Mesenchymal stem cell (in vitro differentiated cells and primary cell): ENCODE results near the gene TNIP1.

Experiments used
- DNase-seq: peaks from one replicate; pipeline ENCODE4 v3.0.0-alpha.2; 2013
- H2AFZ ChIP-seq: one replicate; pipeline ENCODE4 v1.6.1; 2013; ENCODE audit warnings: low read depth, mild to moderate bottlenecking, control low read depth, inconsistent platforms, low read length, moderate library complexity
- H2AK5ac ChIP-seq: 2 replicates; pipeline ENCODE4 v1.6.1; 2013; ENCODE audit warnings: low read length, moderate library complexity, mild to moderate bottlenecking, inconsistent platforms; ENCODE audit not compliant: severe bottlenecking
- H2BK120ac ChIP-seq: one replicate; pipeline ENCODE4 v1.6.1; 2013; ENCODE audit warnings: low read depth, mild to moderate bottlenecking, inconsistent platforms, low read length, moderate library complexity
- H2BK12ac ChIP-seq, 2 experiments: one replicate each; pipeline ENCODE4 v1.6.1; 2013; ENCODE audit warnings: inconsistent platforms in 2 of 2, low read length in 2 of 2, mild to moderate bottlenecking in 2 of 2, moderate library complexity in 2 of 2, control low read depth in 1 of 2
- H2BK15ac ChIP-seq: one replicate; pipeline ENCODE4 v1.6.1; 2013; ENCODE audit warnings: mild to moderate bottlenecking, low read depth, inconsistent platforms; ENCODE audit not compliant: poor library complexity, severe bottlenecking
- H2BK5ac ChIP-seq: 2 replicates; pipeline ENCODE4 v1.6.1; 2013; ENCODE audit warnings: low read depth, mild to moderate bottlenecking, low read length, control low read depth, inconsistent platforms; ENCODE audit not compliant: poor library complexity, severe bottlenecking
- H3K14ac ChIP-seq, 2 experiments: one replicate each; pipeline ENCODE4 v1.6.1; 2013; ENCODE audit warnings: inconsistent platforms in 2 of 2, low read length in 2 of 2, control low read depth in 1 of 2, mild to moderate bottlenecking in 1 of 2, moderate library complexity in 1 of 2
- H3K18ac ChIP-seq, 2 experiments: one replicate each; pipeline ENCODE4 v1.6.1; 2013; ENCODE audit warnings: inconsistent platforms in 2 of 2, low read length in 2 of 2, control low read depth in 1 of 2, low read depth in 1 of 2, mild to moderate bottlenecking in 1 of 2
- H3K23ac ChIP-seq, 2 experiments: one replicate each; pipeline ENCODE4 v1.6.1; 2013; ENCODE audit warnings: inconsistent platforms in 2 of 2, low read length in 2 of 2, mild to moderate bottlenecking in 2 of 2, moderate library complexity in 2 of 2, control low read depth in 1 of 2
- H3K27ac ChIP-seq: 2 replicates; pipeline ENCODE4 v1.5.1; 2013; ENCODE audit warnings: mild to moderate bottlenecking, moderate library complexity, low read length, control low read depth, inconsistent platforms; ENCODE audit not compliant: poor library complexity, severe bottlenecking
- H3K27me3 ChIP-seq, 2 experiments: 2 replicates each; pipeline versions ENCODE4 v1.6.1 to v1.7.0; 2013; ENCODE audit warnings: low read length in 2 of 2, mild to moderate bottlenecking in 2 of 2, moderate library complexity in 2 of 2, control low read depth in 1 of 2, inconsistent platforms in 1 of 2; ENCODE audit not compliant: control insufficient read depth in 1 of 2, insufficient read depth in 1 of 2
- H3K36me3 ChIP-seq, 2 experiments: 2 replicates each; pipeline versions ENCODE4 v1.6.1 to v1.7.0; 2013; ENCODE audit warnings: low read length in 2 of 2, control low read depth in 1 of 2, inconsistent platforms in 1 of 2, low read depth in 1 of 2, mild to moderate bottlenecking in 1 of 2; ENCODE audit not compliant: insufficient read depth in 2 of 2, control insufficient read depth in 1 of 2
- H3K4ac ChIP-seq, 2 experiments: one replicate each; pipeline ENCODE4 v1.6.1; 2013; ENCODE audit warnings: inconsistent platforms in 2 of 2, low read length in 2 of 2, mild to moderate bottlenecking in 2 of 2, moderate library complexity in 2 of 2, control low read depth in 1 of 2, low read depth in 1 of 2
- H3K4me1 ChIP-seq: 2 replicates; pipeline ENCODE4 v1.6.1; 2013; ENCODE audit warnings: low read depth, low read length, control low read depth; ENCODE audit not compliant: control insufficient read depth, insufficient read depth
- H3K4me2 ChIP-seq: 2 replicates; pipeline ENCODE4 v1.6.1; 2013; ENCODE audit warnings: low read length, mild to moderate bottlenecking, inconsistent platforms; ENCODE audit not compliant: poor library complexity, severe bottlenecking
- H3K4me3 ChIP-seq, 2 experiments: 2 replicates each; pipeline versions ENCODE4 v1.5.1 to v1.7.0; 2013; ENCODE audit warnings: low read length in 2 of 2, mild to moderate bottlenecking in 2 of 2, control low read depth in 1 of 2, low read depth in 1 of 2; ENCODE audit not compliant: insufficient read depth in 1 of 2
- H3K79me1 ChIP-seq: replicated peaks from 2 replicates; pipeline ENCODE4 v1.6.1; 2013; ENCODE audit warnings: mild to moderate bottlenecking, control low read depth, low read length, inconsistent platforms; ENCODE audit not compliant: poor library complexity, severe bottlenecking
- H3K9ac ChIP-seq: 2 replicates; pipeline ENCODE4 v1.7.0; 2013; ENCODE audit warnings: mild to moderate bottlenecking, low read length, moderate library complexity
- H3K9me3 ChIP-seq: 2 replicates; pipeline ENCODE4 v1.7.0; 2013; ENCODE audit warnings: mild to moderate bottlenecking, low read length; ENCODE audit not compliant: control insufficient read depth
- H4K8ac ChIP-seq: one replicate; pipeline ENCODE4 v1.6.1; 2013; ENCODE audit warnings: inconsistent platforms, mild to moderate bottlenecking, low read length, moderate library complexity
- H4K91ac ChIP-seq: one replicate; pipeline ENCODE4 v1.6.1; 2013; ENCODE audit warnings: mild to moderate bottlenecking, low read length, inconsistent platforms
- WGBS: methylation state at CpG from one replicate; pipeline ENCODE4 v1.1.7; 2013; ENCODE audit warnings: mixed read lengths; 5-methylcytosine and 5-hydroxymethylcytosine counted together

TNIP1 gene

GRCh38 chr5:151016700-151017099, 64.1 kb downstream of the TNIP1 start:
- H3K23ac ChIP-seq: no peak overlapping the region
- no peak overlapping the region for H3K9ac ChIP-seq
- H3K27ac ChIP-seq: no peak overlapping the region
- H3K4ac ChIP-seq: no peak overlapping the region
- no peak overlapping the region for H2BK12ac ChIP-seq
- H3K14ac ChIP-seq: no peak overlapping the region
- peaks cover 12% of the 10 kb centered on the region for H3K4me1 ChIP-seq
- no peaks in the 10 kb centered on the region for H3K36me3 ChIP-seq
- peak overlapping the region; percentile 76 for H2AK5ac ChIP-seq
- no peak overlapping the region for H2BK15ac ChIP-seq
- H3K9me3 ChIP-seq: no peaks in the 10 kb centered on the region
- H4K8ac ChIP-seq: no peak overlapping the region
- H3K4me2 ChIP-seq: no peak overlapping the region
- H2AFZ ChIP-seq: no peak overlapping the region
- H3K27me3 ChIP-seq: no peaks in the 10 kb centered on the region
- DNase-seq: no peak
- no peak overlapping the region for H4K91ac ChIP-seq
- no peak overlapping the region for H2BK120ac ChIP-seq
- no peak overlapping the region for H3K18ac ChIP-seq
- 81% methylated on average over 4 of the region's 5 CpGs for WGBS
- no peaks in the 10 kb centered on the region for H3K79me1 ChIP-seq
- peak overlapping the region; percentile 24 for H2BK5ac ChIP-seq
- no peak overlapping the region for H3K4me3 ChIP-seq

GRCh38 chr5:151015974-151016587, 64.8 kb downstream of the TNIP1 start:
- H2BK120ac ChIP-seq: no peak overlapping the region
- no peak for DNase-seq

GRCh38 chr5:151014680-151015343, 66.0 kb downstream of the TNIP1 start:
- Histone ChIP-seq H2BK12ac (no peak overlapping the region), H3K4me2 (no peak overlapping the region), H3K79me1 (no peaks in the 10 kb centered on the region), H4K8ac (no peak overlapping the region), H3K4ac (no peak overlapping the region), H2AK5ac (peak overlapping the region; percentile 81), H3K23ac (no peak overlapping the region), H3K14ac (no peak overlapping the region), H3K4me1 (peaks cover 2% of the 10 kb centered on the region), H3K27ac (peak overlapping the region; percentile 92), H4K91ac (no peak overlapping the region), H2BK15ac (no peak overlapping the region), H3K18ac (no peak overlapping the region), H2BK5ac (peak overlapping the region; percentile 90), H2AFZ (no peak overlapping the region), H2BK120ac (no peak overlapping the region), H3K36me3 (no peaks in the 10 kb centered on the region), H3K9me3 (no peaks in the 10 kb centered on the region), H3K4me3 (no peak overlapping the region), H3K27me3 (no peaks in the 10 kb centered on the region), H3K9ac (no peak overlapping the region)
- DNase-seq: peak; percentile 22
- WGBS: 73% methylated on average over 4 of the region's 4 CpGs

More at GRCh38 chr5:151015974-151016587, 64.8 kb downstream of the TNIP1 start:
- Histone ChIP-seq H3K4me3 (no peak overlapping the region), H2BK15ac (no peak overlapping the region), H3K4me2 (no peak overlapping the region), H4K91ac (no peak overlapping the region), H2AK5ac (peak overlapping the region; percentile 70), H3K27me3 (no peaks in the 10 kb centered on the region), H2AFZ (no peak overlapping the region), H3K4me1 (peaks cover 8% of the 10 kb centered on the region), H3K9ac (no peak overlapping the region), H3K36me3 (no peaks in the 10 kb centered on the region), H3K27ac (peak overlapping the region; percentile 44), H3K79me1 (no peaks in the 10 kb centered on the region), H2BK12ac (no peak overlapping the region), H3K18ac (no peak overlapping the region), H3K4ac (no peak overlapping the region), H3K14ac (no peak overlapping the region), H4K8ac (no peak overlapping the region), H3K9me3 (no peaks in the 10 kb centered on the region), H3K23ac (no peak overlapping the region), H2BK5ac (peak overlapping the region; percentile 35)
- 90% methylated on average over 7 of the region's 7 CpGs for WGBS

- Histone ChIP-seq H3K4me2 (no peak overlapping the region), H3K23ac (no peak overlapping the region), H2BK120ac (no peak overlapping the region), H4K91ac (no peak overlapping the region), H3K18ac (no peak overlapping the region), H3K27ac (no peak overlapping the region), H3K9ac (no peak overlapping the region), H3K4me1 (peaks cover 2% of the 10 kb centered on the region), H3K36me3 (no peaks in the 10 kb centered on the region), H2AFZ (no peak overlapping the region), H3K27me3 (no peaks in the 10 kb centered on the region), H3K4ac (no peak overlapping the region), H2BK12ac (no peak overlapping the region), H2BK5ac (no peak overlapping the region), H3K14ac (no peak overlapping the region), H3K4me3 (no peak overlapping the region), H2BK15ac (no peak overlapping the region), H3K79me1 (no peaks in the 10 kb centered on the region), H2AK5ac (peak overlapping the region; percentile 3), H4K8ac (no peak overlapping the region), H3K9me3 (no peaks in the 10 kb centered on the region)
- no peak for DNase-seq
- WGBS: 84% methylated on average over 6 of the region's 6 CpGs
These were observed 68.0 kb downstream of the TNIP1 start for GRCh38 chr5:151012862-151013261.
